ENCODE results near the gene LBH.

LBH gene

DNA sequence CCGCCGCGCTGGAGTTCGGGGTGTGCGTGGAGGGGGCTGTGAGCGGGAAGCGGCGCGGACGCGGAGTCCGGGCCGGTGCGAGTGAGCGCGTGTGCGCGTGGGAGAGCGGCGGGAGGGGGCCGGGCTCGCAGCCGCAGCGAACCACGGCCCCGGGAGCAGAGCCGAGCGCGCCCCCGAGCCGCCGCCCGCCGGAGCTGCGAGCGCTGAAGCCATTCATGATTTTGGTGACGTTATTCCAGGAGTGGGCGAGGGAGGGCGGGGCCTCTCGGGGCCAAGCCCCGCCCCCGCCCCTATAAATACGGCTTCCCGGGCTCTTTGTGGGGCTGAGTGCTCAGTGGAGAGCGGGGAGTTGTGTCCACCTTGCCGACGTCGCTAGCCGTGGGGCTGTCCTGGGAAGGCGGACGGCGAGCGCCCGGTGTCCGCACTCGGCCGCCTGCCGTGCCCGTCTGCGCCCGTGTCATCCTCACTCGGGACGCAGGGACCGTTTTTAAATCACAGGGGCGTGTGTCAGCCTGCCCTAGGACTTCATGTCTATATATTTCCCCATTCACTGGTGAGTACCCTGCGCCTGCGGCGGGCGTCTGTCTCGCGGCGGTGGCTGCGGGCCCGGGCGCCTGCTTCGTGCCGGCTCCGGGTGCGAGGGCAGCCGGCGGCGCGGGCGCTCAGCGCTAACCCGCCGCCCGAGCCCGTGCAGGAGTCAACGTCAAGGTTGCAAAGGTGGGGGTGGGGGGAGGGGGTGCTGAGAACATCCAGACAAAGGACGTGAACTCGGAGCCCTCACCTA lies at the start of gene LBH:
Gene LBH, plus strand, starts transcription at position 323 of the 784 bp plus-strand sequence. Its CDS starts 205 bp downstream, at position 528.
- peak; percentile 81 for DNase-seq (ENCODE audit: low read depth)

DNA sequence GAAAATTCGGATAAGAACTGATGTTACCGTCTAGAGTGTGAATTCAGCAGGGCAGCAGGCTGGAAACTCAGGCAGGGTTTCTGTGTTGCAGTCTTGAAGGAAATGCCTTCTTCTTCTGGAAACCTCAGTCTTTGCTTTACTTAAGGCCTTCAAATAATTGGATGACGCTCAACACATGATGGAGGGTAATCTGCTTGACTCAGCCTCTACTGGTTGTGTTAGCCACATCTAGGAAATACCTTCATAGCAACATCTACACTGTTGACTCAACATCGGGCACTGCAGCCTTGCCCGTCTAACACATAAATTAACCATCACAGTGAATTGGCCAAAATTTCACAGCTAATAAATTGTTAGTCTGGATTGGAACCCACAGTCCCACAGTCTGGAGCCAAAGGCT lies 47.3 kb upstream of the LBH start:
- no peak for DNase-seq (ENCODE audit: low read depth)

- DNase-seq (ENCODE audit: low read depth): no peak
These were observed 46.2 kb upstream of the LBH start for GRCh38 chr2:30185178-30185577.

- no peak for DNase-seq (ENCODE audit: low read depth)
These were observed 43.0 kb upstream of the LBH start for GRCh38 chr2:30188292-30188691.

DNA sequence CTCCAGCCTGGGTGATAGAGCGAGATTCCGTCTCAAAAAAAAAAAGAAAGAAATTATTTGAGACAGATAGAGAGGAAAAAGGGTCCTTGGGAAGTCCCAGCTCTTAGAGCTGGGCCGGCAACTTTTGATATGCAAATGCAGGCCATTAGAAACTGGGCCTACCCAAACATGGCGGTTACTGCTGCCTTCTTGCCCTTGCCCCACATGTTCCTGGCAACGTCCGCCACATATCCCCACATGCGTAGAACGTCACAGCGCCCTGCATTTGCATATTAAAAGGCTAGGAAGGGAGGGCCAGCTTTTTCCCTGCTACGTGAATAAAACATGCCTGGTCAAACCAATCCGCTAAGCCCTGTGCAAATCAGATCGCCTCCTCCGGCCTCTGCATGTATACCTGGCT lies 40.7 kb upstream of the LBH start:
- no peak for DNase-seq (ENCODE audit: low read depth)

DNA sequence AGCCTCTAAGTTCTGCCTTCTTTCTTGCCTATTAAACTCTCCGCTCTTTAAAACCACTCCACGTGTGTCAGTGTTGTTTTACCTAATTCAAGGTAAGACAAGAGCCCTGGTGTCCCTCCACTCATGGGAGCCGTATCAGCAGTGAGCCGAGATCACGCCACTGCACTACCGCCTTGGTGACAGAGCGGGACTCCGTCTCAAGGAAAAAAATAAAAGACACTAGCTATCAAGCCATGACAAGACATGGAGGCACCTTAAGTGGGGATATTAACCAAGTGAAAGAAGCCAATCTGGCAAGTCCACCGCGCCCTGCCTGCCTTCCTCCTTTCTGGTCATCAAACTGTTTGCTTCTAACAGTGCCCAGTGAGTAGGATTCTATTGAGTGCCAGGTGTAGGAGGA lies 40.2 kb upstream of the LBH start:
- DNase-seq (ENCODE audit: low read depth): no peak

DNA sequence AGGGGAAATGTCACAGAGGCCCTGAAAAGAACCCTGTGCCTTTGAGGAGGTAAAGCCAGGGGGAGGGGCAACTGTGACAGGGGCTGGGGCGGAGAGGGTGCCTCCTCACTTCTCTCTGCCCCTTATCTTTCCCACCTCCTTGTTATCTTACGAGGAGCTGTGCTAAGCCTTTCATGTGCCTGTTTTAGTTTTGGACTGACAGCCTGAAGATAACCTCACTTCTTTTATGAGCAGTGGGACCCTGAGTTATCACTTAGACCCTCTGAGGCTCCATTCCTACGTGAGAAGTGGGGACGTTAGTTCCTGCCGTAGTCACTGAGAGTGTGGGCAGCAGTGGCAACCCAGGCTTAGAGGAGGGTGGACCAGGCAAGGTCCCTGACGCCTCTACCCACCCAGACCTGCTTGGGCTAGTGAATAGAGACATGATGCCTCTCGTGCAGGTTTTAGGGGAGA lies 39.5 kb upstream of the LBH start:
- no peak for DNase-seq (ENCODE audit: low read depth)

DNA sequence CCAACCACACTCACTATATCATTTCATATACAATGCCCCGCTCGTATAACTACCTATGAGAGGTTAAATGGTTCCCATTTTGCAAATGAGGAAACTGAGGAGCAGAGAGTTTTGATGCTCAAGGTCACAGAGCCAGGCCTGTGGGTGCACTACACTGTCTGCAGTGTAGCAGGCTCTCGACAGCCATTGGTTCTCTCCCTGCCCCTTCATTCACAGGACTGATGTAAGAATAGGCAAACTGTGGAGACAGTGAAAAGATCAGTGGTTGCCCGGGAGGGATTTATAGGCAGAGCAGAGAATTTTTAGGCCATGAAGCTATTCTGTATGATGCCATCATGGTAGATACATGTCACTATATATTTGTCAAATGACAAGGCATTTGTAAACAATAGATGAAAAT lies 39.0 kb upstream of the LBH start:
- DNase-seq (ENCODE audit: low read depth): no peak

DNA sequence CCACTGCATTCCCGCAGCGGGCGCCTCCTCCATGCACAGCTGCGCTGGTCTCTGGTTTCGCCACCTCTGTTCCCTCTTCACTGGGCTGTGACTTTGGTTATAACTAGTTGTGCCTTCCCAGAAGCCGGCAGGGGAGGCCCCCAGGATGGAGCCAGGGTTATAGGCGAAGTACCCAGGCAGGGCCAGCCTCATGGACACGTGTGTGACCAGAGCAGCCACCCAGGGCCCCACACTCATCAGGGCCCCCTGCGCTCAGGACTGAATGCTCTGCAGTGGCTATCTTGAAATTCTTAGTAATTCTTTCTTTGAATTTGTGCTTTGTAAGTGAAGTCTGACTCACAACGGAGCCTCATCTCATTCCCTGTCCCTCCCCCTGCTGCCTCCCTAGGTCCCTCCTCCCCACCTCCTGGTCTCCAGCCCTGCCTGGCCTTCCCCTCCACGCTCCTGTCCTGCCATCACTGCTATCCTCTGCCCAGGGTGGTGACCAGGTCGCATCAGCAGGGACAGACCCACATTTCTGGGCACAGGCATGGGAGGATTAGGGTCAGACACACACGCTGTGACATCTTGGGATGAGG lies 38.1 kb upstream of the LBH start:
- DNase-seq (ENCODE audit: low read depth): no peak

DNA sequence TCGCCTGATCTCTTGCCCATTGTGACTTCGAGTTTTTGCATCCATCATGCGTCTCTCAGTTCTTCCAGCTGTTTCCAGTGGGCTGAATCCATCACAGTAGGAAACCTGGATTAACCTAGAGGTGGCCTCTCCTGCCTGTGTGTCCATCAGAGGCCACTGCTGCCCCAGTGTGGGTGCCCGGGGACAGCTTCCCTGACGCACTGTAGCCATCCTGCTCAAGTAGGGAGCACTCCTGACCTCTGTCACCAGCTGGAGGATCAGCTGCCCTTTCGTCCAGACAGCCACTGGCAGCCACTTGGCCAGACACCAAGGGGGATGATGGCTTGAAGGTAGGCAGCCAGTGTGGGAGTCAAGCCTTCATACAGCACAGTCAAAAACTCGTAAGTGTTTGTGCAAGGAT lies 36.9 kb upstream of the LBH start:
- DNase-seq (ENCODE audit: low read depth): no peak

GRCh38 chr2:30195016-30195415 lies 36.3 kb upstream of the LBH start:
- DNase-seq (ENCODE audit: low read depth): no peak

DNA sequence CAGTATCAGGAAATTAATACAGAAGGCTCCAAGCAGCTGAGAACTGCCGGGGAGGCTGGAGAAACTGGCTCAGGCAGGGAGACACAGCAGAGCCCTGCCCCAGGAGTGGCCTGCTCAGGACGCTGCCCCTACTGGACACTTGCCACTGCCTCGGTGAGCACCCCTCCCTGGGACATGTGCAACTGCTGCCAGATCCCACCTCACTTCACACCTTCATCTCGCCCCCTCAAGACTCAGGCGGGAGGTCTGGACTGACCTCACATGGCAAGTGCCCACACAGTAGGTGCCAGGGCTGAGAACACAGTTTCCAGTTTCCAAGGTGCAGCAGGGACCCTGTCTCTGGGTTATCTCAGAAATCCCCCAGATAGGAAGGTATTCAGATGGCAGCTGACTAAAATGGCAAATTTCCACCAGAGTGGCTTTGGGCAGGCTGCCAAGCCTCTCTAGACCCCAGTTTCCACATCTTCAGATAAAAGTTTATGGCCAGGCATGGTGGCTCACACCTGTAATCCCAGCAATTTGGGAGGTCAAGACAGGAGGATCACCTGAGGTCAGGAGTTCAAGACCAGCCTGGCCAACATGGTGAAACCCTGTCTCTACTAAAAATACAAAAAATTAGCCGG lies 33.7 kb upstream of the LBH start:
- DNase-seq (ENCODE audit: low read depth): no peak

DNA sequence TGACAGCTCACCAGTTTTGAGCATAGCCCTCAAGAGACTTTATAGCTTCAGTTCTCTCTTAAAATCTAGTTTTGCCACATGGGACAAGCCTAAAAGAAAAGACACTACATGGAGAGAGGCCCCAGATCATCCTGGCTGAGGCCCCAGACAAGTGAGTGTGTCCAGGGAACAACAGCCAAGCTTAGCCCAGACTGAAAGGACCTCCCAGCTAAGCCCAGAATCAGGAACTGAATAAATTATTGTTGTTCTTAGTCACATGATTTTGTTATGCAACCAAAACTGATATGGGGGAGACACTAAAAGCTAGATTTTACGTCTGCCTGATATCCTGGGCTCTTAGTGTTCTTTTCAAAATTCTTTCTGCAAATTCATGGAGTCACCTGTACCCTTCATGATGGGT lies 29.3 kb upstream of the LBH start:
- DNase-seq (ENCODE audit: low read depth): no peak

- no peak for DNase-seq (ENCODE audit: low read depth)
These were observed 28.2 kb upstream of the LBH start for GRCh38 chr2:30203156-30203555.

- DNase-seq (ENCODE audit: low read depth): no peak
These were observed 27.1 kb upstream of the LBH start for GRCh38 chr2:30204281-30204680.

GRCh38 chr2:30205456-30205855 lies 25.9 kb upstream of the LBH start:
- DNase-seq (ENCODE audit: low read depth): no peak

DNA sequence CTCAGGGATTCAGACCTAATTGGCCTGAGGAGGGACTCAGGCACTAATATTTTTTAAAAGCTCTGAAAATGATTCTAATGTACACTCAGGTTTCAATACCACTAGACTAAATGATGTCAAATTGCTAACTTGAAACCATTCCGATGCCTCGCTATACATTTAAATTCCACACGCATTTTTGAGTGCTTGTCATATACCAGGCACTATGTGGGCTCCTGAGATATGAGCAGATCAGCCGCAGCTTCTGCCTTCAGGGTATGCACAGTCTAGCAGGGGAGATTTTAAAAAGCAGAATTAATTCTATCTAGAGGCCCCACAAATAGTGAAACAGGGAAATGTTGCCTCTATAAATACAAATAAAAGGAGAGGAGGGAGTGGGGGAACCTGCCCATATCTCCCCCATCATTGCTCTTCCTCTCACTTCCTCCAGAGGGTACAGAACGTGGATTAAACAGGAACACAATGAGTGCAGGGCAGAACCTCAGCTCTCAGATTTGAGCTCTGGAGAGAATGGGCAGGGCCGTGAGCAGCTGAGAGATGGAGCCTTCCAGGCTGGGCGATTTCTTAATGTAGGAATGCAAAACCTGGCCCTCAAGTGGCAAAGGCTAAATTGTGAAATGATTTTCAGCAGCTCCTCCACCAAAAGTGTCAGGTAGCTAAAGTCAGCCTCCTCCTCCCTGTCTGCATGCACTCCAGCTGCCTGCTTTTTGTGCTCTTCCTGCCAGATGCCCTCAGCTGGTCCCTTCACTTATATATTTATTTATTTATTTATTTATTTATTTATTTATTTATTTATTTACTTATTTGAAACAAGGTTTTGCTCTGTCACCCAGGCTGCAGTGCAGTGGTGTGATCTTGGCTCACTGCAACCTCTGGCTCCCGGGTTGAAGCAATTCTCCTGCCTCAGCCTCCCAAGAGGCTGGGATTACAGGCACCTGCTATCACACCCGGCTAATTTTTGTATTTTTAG lies 24.6 kb upstream of the LBH start:
- no peak for DNase-seq (ENCODE audit: low read depth)

- no peak for DNase-seq (ENCODE audit: low read depth)
These were observed 22.9 kb upstream of the LBH start for GRCh38 chr2:30208453-30208852.

GRCh38 chr2:30209227-30209626 lies 22.1 kb upstream of the LBH start:
- no peak for DNase-seq (ENCODE audit: low read depth)

- no peak for DNase-seq (ENCODE audit: low read depth)
These were observed 18.0 kb upstream of the LBH start for GRCh38 chr2:30213326-30213725.

DNA sequence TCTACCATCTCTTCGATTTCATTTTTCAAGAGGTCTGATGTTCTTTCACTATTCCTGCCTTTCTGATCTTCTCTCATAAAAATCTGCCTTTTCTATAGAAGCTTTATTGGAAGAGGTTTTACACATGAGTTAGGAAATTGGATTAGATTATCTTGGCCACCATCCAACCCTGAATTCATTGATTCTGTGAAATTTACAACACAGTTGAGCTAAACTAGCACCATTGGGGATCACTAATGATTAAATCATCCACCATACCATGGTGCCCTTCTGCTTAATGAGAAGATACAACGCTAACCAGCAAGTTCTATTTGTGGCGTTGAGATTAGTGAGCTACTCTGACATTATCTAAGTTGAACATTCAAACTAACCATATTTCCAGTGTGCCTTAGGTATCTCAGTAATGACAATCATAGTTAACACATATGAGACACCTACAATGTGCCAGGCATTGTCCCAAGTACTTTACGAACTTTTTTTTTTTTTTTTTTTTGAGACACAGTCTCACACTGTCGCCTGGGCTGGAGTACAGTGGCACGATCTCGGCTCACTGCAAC lies 17.3 kb upstream of the LBH start:
- DNase-seq (ENCODE audit: low read depth): no peak

DNA sequence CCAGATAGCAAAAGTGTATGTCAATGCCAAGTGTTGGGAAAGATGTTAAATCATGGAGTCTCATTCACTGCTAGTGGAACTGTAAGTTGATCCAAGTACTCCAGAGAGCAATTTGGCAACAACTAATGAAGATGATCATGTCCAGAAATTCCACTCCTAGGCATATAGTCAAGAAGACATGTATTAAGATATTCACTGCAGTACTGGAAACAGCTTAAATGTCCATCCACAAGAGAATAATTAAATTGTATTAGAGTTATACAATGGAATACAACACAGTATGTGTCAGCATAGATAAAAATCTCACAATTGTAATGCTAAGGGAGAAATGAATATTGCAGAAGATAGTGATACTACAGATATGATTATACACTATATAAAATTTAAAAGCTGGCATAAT lies 15.2 kb upstream of the LBH start:
- no peak for DNase-seq (ENCODE audit: low read depth)
